Right atrium auricular region (tissue), 2 donors: ENCODE results near the gene AKT2. TPM values are rescaled to one million over a fixed set of nuclear protein-coding genes. Genes with fewer than 3 reads are reported as not detected.

ENCODE experiments used
- DNase-seq: peaks from one replicate; pipeline ENCODE4 v3.0.0-alpha.2; 2019; ENCODE audit warnings: low spot score
- H3K27ac ChIP-seq, 2 donors: fragments of 200-600 bp; sonication (generic); 1 replicate in 1 of 2; 2 replicates in 1 of 2; pipeline ENCODE4 v1.5.1; 2016 to 2019
- H3K27me3 ChIP-seq, 2 donors: fragments of 200-600 bp; sonication (generic); one replicate each; pipeline versions ENCODE4 v1.5.1 to v1.6.0; 2017 to 2019
- H3K36me3 ChIP-seq: fragments of 200-600 bp; sonication (generic); one replicate; pipeline ENCODE4 v1.5.1; 2016
- H3K4me1 ChIP-seq, 2 donors: fragments of 200-600 bp; sonication (generic); one replicate each; pipeline versions ENCODE4 v1.5.1 to v1.6.0; 2017 to 2019
- H3K4me3 ChIP-seq, 2 donors: fragments of 200-600 bp; sonication (generic); 1 replicate in 1 of 2; 2 replicates in 1 of 2; pipeline ENCODE4 v1.5.1; 2017 to 2019; ENCODE audit warnings: mild to moderate bottlenecking in 1 of 2, moderate library complexity in 1 of 2
- H3K9me3 ChIP-seq, 2 donors: fragments of 200-600 bp; sonication (generic); one replicate each; pipeline ENCODE4 v1.5.1; 2019
- CTCF ChIP-seq, 2 donors: fragments of 200-600 bp; sonication (generic); IDR thresholded peaks; one replicate each; pipeline ENCODE4 v1.5.1; 2019; ENCODE audit warnings: antibody characterized with exemption in 2 of 2
- total RNA-seq, 2 donors: library from RNA; depleted of rRNA; stranded (reverse); fragments of >200 nt; gene quantifications; one replicate each; pipeline ENCODE4 v1.1.0, GENCODE V29; 2016

Gene AKT2
- total RNA-seq, 2 donors from 2014 or later, result 63.3 to 76.7 TPM

DNA sequence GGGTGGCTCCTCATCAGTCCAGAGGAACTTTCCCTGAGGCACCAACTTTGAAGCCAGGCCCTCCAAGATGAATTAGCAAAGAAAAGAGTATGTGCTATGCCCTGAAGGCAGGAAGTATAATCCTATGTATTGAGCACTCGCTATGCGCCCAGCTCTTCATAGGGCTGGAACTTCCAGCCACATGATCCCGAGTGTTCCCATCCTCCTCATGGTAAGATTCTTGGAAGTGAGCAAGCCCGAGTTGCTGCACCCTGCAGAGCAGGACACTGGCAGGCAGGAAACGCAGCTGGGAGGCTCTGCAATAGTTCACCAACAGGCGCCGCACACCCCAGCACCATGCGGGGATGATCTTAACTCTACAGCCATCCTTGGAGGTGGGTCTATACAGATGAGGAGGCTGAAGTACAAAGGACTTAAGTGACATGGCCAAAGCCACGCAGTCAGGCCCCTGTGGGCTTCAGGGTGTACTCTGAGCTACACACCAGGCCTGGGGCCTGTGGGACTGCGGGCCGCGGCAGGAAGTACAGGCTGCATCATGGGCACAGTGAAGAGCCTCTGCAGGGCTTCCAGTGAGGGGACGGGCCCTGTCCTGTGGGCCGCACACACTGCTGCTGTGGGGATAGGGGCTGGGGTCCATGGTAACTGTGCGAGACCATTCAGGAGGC lies 37.9 kb upstream of the AKT2 start:
- no peak for TF ChIP-seq CTCF (IDR thresholded peaks at IDR 0.05)
- peaks cover 87% of the 10 kb centered on the region for H3K36me3 ChIP-seq

GRCh38 chr19:40322271-40322610 lies 37.1 kb upstream of the AKT2 start:
- TF ChIP-seq CTCF (IDR thresholded peaks at IDR 0.05), result no peak
- Histone ChIP-seq H3K4me1 (no peaks in the 10 kb centered on the region), H3K27me3 (no peaks in the 10 kb centered on the region), H3K4me3 (no peak overlapping the region), H3K9me3 (no peaks in the 10 kb centered on the region), H3K36me3 (peaks cover 78% of the 10 kb centered on the region), H3K27ac (no peak overlapping the region)
- DNase-seq, result no peak

More for the DNA sequence above, 37.9 kb upstream of the AKT2 start:
- no peak overlapping the region for H3K27ac ChIP-seq
- H3K9me3 ChIP-seq, result no peaks in the 10 kb centered on the region
- H3K4me3 ChIP-seq, result no peak overlapping the region
- H3K27me3 ChIP-seq, result no peaks in the 10 kb centered on the region
- no peak for DNase-seq
- no peaks in the 10 kb centered on the region for H3K4me1 ChIP-seq

GRCh38 chr19:40321566-40322270 lies 36.6 kb upstream of the AKT2 start:
- Histone ChIP-seq H3K27me3 (no peaks in the 10 kb centered on the region), H3K4me1 (no peaks in the 10 kb centered on the region), H3K4me3 (no peak overlapping the region), H3K9me3 (no peaks in the 10 kb centered on the region), H3K27ac (no peak overlapping the region), H3K36me3 (peaks cover 75% of the 10 kb centered on the region)
- DNase-seq, result no peak
- TF ChIP-seq CTCF (IDR thresholded peaks at IDR 0.05), result no peak

DNA sequence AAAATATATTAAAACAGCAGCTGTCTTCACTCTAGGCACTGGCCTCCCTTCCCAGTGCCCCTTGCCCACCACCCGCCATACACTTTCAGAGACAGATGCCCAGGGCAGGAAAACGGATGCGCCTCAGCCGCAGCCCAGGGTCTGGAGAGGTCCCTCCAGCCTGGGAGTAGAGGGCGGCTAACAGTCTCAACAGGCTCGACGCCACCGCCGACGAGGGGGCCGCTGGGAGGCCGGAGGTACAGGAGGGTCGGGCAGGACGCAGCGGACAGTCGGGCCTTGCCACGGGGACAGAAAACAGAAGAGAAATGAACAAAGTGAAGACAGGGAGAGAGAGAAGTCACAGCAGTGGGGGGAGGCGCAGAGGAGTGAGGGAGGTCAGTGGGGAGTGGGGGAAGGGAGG lies 35.9 kb upstream of the AKT2 start:
- Histone ChIP-seq H3K27me3 (no peaks in the 10 kb centered on the region), H3K4me3 (no peak overlapping the region), H3K9me3 (no peaks in the 10 kb centered on the region), H3K36me3 (peaks cover 68% of the 10 kb centered on the region), H3K27ac (no peak overlapping the region), H3K4me1 (no peaks in the 10 kb centered on the region)
- TF ChIP-seq CTCF (IDR thresholded peaks at IDR 0.05), result no peak
- DNase-seq, result no peak

- Histone ChIP-seq H3K4me3 (no peak overlapping the region), H3K9me3 (no peaks in the 10 kb centered on the region), H3K27me3 (no peaks in the 10 kb centered on the region), H3K36me3 (peaks cover 63% of the 10 kb centered on the region), H3K27ac (no peak overlapping the region), H3K4me1 (peaks cover 0 to 2% of the 10 kb centered on the region in 2 donors)
- no peak for DNase-seq
- TF ChIP-seq CTCF (IDR thresholded peaks at IDR 0.05), result no peak
Observed at GRCh38 chr19:40320558-40320935, 35.4 kb upstream of the AKT2 start.
